ENCODE measurements around the gene CLDN3. TPM values are rescaled to one million over a fixed set of nuclear protein-coding genes. Genes with fewer than 3 reads are reported as not detected.
"Not testable (repeated sequence)": the region's sequence is repeated elsewhere in the genome, so short reads cannot be mapped to it uniquely, and the experiment has no call there.

The CLDN3 gene
- total RNA-seq, 1 donor from 2014 or later: 10.8 TPM

- DNase-seq (ENCODE audit: low read depth): no peak
Measured at GRCh38 chr7:73737491-73738219, 32.4 kb downstream of the CLDN3 start.

GRCh38 chr7:73736885-73737284 is 33.2 kb downstream of the CLDN3 start:
- no peak for DNase-seq (ENCODE audit: low read depth)

- DNase-seq (ENCODE audit: low read depth): no peak
Measured at GRCh38 chr7:73735528-73735905, 34.6 kb downstream of the CLDN3 start.

GRCh38 chr7:73734619-73735527 is 35.2 kb downstream of the CLDN3 start:
- peak; percentile 89 for DNase-seq (ENCODE audit: low read depth)

- DNase-seq (ENCODE audit: low read depth): no peak
Measured at GRCh38 chr7:73732397-73732796, 37.7 kb downstream of the CLDN3 start.

GRCh38 chr7:73730485-73730884 is 39.6 kb downstream of the CLDN3 start:
- DNase-seq (ENCODE audit: low read depth): no peak

GRCh38 chr7:73728551-73728950 is 41.5 kb downstream of the CLDN3 start:
- no peak for DNase-seq (ENCODE audit: low read depth)

GRCh38 chr7:73727952-73728351 is 42.1 kb downstream of the CLDN3 start:
- DNase-seq (ENCODE audit: low read depth): no peak

GRCh38 chr7:73726083-73726466 is 44.0 kb downstream of the CLDN3 start:
- no peak for DNase-seq (ENCODE audit: low read depth)

- no peak for DNase-seq (ENCODE audit: low read depth)
Measured at GRCh38 chr7:73723813-73724212, 46.3 kb downstream of the CLDN3 start.

GRCh38 chr7:73722785-73723184 is 47.3 kb downstream of the CLDN3 start:
- DNase-seq (ENCODE audit: low read depth): no peak

- not testable (repeated sequence) for DNase-seq (ENCODE audit: low read depth)
Measured at GRCh38 chr7:73722182-73722581, 47.9 kb downstream of the CLDN3 start.

GRCh38 chr7:73721377-73721817 is 48.7 kb downstream of the CLDN3 start:
- no peak for DNase-seq (ENCODE audit: low read depth)

GRCh38 chr7:73720443-73720842 is 49.6 kb downstream of the CLDN3 start:
- DNase-seq (ENCODE audit: low read depth): not testable (repeated sequence)

- DNase-seq (ENCODE audit: low read depth): no peak
Measured at GRCh38 chr7:73719806-73720169, 50.3 kb downstream of the CLDN3 start.

Other genes with a start within 250 kb of the CLDN3 start
- gene BAZ1B, start 248.0 kb downstream of the CLDN3 start, total RNA-seq: 34.7 and 66.4 TPM in 2 replicates
- gene BCL7B, start 212.6 kb downstream of the CLDN3 start, total RNA-seq: 21.7 and 23.4 TPM in 2 replicates
- gene TBL2, start 191.7 kb downstream of the CLDN3 start, total RNA-seq: 68.0 and 72.8 TPM in 2 replicates
- 0.15 TPM in 1 of 2 replicates, not detected in the other for gene MLXIPL, start 145.7 kb downstream of the CLDN3 start, total RNA-seq
- gene VPS37D, start 102.4 kb downstream of the CLDN3 start, total RNA-seq: 8.6 and 9.2 TPM in 2 replicates
- 1.0 and 1.9 TPM in 2 replicates for gene DNAJC30, start 86.8 kb downstream of the CLDN3 start, total RNA-seq
- gene BUD23, start 86.7 kb downstream of the CLDN3 start, total RNA-seq: 34.0 and 67.7 TPM in 2 replicates
- gene STX1A, start 50.6 kb downstream of the CLDN3 start, total RNA-seq: 12.9 and 13.9 TPM in 2 replicates
- gene ABHD11, start 31.5 kb downstream of the CLDN3 start, total RNA-seq: 20.4 and 67.2 TPM in 2 replicates
- gene CLDN4, start 60.7 kb upstream of the CLDN3 start, total RNA-seq: 186 and 689 TPM in 2 replicates
- 1.4 and 12.0 TPM in 2 replicates for gene METTL27, start 72.2 kb upstream of the CLDN3 start, total RNA-seq
- gene TMEM270, start 90.9 kb upstream of the CLDN3 start, total RNA-seq: not detected in 2 replicates